K562 (cell line): ENCODE measurements around the gene GPR162. TPM values are rescaled to one million over a fixed set of nuclear protein-coding genes. Genes with fewer than 3 reads are reported as not detected.
A peak's percentile ranks its signal among the peaks of the same experiment; 100 is the strongest.

Source experiments
- CREB3 ChIP-seq: fragments of 450-650 bp; conservative IDR thresholded peaks from 2 replicates; pipeline ENCODE4 v1.6.1; 2016; ENCODE audit warnings: missing genetic modification characterization, low read depth, mild to moderate bottlenecking, missing compliant biosample characterization, moderate library complexity
- GTF2F1 ChIP-seq: IDR thresholded peaks from 2 replicates; pipeline ENCODE4 v1.6.1; 2011; ENCODE audit warnings: low read depth, low read length, improper control_type of control experiment
- MITF ChIP-seq: IDR thresholded peaks from 2 replicates; pipeline ENCODE4 v1.6.1; 2014; ENCODE audit warnings: antibody characterized with exemption
- PCBP1 ChIP-seq: fragments of 200-400 bp; formaldehyde crosslinking; IDR thresholded peaks from 2 replicates; pipeline ENCODE4 v1.6.1; 2018; ENCODE audit warnings: mild to moderate bottlenecking, low read depth, low read length; ENCODE audit not compliant: poor library complexity, severe bottlenecking
- PHTF2 ChIP-seq: fragments of 250-450 bp; sonication (Bioruptor Pico); IDR thresholded peaks from 2 replicates; pipeline ENCODE4 v1.5.0; 2021; ENCODE audit warnings: mild to moderate bottlenecking
- POLR2G ChIP-seq: fragments of 200-400 bp; formaldehyde crosslinking; IDR thresholded peaks from 2 replicates; pipeline ENCODE4 v1.6.1; 2017; ENCODE audit warnings: low read depth, mild to moderate bottlenecking, antibody characterized with exemption, low read length, moderate library complexity
- PTRF ChIP-seq: fragments of 450-650 bp; IDR thresholded peaks from 2 replicates; pipeline ENCODE4 v1.6.1; 2016; ENCODE audit warnings: mild to moderate bottlenecking, missing genetic modification characterization, missing compliant biosample characterization
- SMARCE1 ChIP-seq: fragments of 450-650 bp; IDR thresholded peaks from 2 replicates; pipeline ENCODE4 v1.7.1; 2016; ENCODE audit warnings: mild to moderate bottlenecking
- SNAPC5 ChIP-seq: fragments of 250-450 bp; sonication (Bioruptor Pico); IDR thresholded peaks from 2 replicates; pipeline ENCODE4 v1.8.0; 2021; ENCODE audit warnings: moderate library complexity, mild to moderate bottlenecking, inconsistent platforms
- ZNF24 ChIP-seq: fragments of 450-650 bp; IDR thresholded peaks from 2 replicates; pipeline ENCODE4 v1.6.1; 2016
- ZZZ3 ChIP-seq: fragments of 450-650 bp; IDR thresholded peaks from 2 replicates; pipeline ENCODE4 v1.6.1; 2016; ENCODE audit warnings: antibody characterized with exemption, mild to moderate bottlenecking, moderate library complexity
- polyA plus RNA-seq, 8 experiments: library from polyadenylated mRNA; depleted of rRNA in 4 of 8; stranded (reverse) in 5 of 8; unstranded in 3 of 8; fragments of >200 nt; fragmentation: Nextera tagmentation in 2 of 8; fragmentation: Illumina TruSeq in 1 of 8; extraction: Ambion mirVana in 2 of 8; extraction: Trizol in 1 of 8; gene quantifications; 2 replicates each; pipeline versions ENCODE4 v1.2.1 to v1.2.3, GENCODE V29; 2011 to 2014; ENCODE audit warnings: inconsistent platforms in 1 of 8, missing spikeins in 1 of 8
- total RNA-seq, 7 experiments: library from RNA; depleted of rRNA in 6 of 7; stranded (reverse); fragments of >200 nt in 6 of 7; fragmentation: Illumina TruSeq in 2 of 7; extraction: Trizol in 2 of 7; gene quantifications; 2 replicates each; pipeline versions ENCODE4 v1.2.1 to v1.2.3, GENCODE V29; 2011 to 2021; ENCODE audit warnings: low replicate concordance in 1 of 7
- TF ChIP-seq, protein P1 (sequence below): fragments of 450-650 bp; IDR thresholded peaks from 2 replicates; pipeline ENCODE4 v1.6.1; 2016; ENCODE audit warnings: mild to moderate bottlenecking
- TF ChIP-seq, protein P2 (sequence below): fragments of 450-650 bp; IDR thresholded peaks from 2 replicates; pipeline ENCODE4 v1.6.1; 2016; ENCODE audit warnings: low read depth

The GPR162 gene
- total and polyA plus RNA-seq, 9 of the 15 experiments (the other 6 are each of a cell fraction or from before 2014, with no cell fraction given): 0.65 to 1.8 (median 1.1) TPM; not detected in 2

GRCh38 chr12:6867413-6868210 is 46.0 kb downstream of the GPR162 start, which contains the start of gene TPI1 (continued):
- TF ChIP-seq, protein P1, sequence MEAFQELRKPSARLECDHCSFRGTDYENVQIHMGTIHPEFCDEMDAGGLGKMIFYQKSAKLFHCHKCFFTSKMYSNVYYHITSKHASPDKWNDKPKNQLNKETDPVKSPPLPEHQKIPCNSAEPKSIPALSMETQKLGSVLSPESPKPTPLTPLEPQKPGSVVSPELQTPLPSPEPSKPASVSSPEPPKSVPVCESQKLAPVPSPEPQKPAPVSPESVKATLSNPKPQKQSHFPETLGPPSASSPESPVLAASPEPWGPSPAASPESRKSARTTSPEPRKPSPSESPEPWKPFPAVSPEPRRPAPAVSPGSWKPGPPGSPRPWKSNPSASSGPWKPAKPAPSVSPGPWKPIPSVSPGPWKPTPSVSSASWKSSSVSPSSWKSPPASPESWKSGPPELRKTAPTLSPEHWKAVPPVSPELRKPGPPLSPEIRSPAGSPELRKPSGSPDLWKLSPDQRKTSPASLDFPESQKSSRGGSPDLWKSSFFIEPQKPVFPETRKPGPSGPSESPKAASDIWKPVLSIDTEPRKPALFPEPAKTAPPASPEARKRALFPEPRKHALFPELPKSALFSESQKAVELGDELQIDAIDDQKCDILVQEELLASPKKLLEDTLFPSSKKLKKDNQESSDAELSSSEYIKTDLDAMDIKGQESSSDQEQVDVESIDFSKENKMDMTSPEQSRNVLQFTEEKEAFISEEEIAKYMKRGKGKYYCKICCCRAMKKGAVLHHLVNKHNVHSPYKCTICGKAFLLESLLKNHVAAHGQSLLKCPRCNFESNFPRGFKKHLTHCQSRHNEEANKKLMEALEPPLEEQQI: no peak
- TF ChIP-seq PTRF: no peak
- peak; percentile 94 for TF ChIP-seq POLR2G
- no peak for TF ChIP-seq ZNF24
- no peak for TF ChIP-seq CREB3 (tag)
- TF ChIP-seq PCBP1: no peak
- peak; percentile 73; the same call in 1 of the 2 replicates for TF ChIP-seq PHTF2 (CRISPR knock-in tag)
- no peak for TF ChIP-seq MITF
- TF ChIP-seq, protein P2, sequence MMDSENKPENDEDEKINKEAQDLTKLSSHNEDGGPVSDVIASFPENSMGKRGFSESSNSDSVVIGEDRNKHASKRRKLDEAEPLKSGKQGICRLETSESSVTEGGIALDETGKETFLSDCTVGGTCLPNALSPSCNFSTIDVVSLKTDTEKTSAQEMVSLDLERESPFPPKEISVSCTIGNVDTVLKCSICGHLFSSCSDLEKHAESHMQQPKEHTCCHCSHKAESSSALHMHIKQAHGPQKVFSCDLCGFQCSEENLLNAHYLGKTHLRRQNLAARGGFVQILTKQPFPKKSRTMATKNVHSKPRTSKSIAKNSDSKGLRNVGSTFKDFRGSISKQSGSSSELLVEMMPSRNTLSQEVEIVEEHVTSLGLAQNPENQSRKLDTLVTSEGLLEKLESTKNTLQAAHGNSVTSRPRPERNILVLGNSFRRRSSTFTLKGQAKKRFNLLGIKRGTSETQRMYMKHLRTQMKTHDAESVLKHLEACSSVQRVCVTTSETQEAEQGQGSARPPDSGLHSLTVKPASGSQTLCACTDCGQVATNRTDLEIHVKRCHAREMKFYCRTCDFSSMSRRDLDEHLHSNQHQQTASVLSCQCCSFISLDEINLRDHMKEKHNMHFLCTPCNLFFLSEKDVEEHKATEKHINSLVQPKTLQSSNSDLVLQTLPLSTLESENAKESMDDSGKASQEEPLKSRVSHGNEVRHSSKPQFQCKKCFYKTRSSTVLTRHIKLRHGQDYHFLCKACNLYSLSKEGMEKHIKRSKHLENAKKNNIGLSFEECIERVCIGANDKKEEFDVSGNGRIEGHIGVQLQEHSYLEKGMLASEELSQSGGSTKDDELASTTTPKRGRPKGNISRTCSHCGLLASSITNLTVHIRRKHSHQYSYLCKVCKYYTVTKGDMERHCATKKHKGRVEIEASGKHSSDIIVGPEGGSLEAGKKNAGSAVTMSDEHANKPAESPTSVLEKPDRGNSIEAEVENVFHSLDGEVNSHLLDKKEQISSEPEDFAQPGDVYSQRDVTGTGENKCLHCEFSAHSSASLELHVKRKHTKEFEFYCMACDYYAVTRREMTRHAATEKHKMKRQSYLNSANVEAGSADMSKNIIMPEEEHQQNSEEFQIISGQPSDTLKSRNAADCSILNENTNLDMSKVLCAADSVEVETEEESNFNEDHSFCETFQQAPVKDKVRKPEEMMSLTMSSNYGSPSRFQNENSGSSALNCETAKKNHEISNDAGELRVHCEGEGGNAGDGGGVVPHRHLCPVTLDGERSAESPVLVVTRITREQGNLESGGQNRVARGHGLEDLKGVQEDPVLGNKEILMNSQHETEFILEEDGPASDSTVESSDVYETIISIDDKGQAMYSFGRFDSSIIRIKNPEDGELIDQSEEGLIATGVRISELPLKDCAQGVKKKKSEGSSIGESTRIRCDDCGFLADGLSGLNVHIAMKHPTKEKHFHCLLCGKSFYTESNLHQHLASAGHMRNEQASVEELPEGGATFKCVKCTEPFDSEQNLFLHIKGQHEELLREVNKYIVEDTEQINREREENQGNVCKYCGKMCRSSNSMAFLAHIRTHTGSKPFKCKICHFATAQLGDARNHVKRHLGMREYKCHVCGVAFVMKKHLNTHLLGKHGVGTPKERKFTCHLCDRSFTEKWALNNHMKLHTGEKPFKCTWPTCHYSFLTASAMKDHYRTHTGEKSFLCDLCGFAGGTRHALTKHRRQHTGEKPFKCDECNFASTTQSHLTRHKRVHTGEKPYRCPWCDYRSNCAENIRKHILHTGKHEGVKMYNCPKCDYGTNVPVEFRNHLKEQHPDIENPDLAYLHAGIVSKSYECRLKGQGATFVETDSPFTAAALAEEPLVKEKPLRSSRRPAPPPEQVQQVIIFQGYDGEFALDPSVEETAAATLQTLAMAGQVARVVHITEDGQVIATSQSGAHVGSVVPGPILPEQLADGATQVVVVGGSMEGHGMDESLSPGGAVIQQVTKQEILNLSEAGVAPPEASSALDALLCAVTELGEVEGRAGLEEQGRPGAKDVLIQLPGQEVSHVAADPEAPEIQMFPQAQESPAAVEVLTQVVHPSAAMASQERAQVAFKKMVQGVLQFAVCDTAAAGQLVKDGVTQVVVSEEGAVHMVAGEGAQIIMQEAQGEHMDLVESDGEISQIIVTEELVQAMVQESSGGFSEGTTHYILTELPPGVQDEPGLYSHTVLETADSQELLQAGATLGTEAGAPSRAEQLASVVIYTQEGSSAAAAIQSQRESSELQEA: no peak
- no peak for TF ChIP-seq SNAPC5 (CRISPR knock-in tag)
- TF ChIP-seq SMARCE1: no peak
- no peak for TF ChIP-seq ZZZ3
- peak; percentile 58; the same call in 1 of the 2 replicates for TF ChIP-seq GTF2F1
